Ishikawa (cell line): ENCODE data around the gene NRCAM.

ENCODE experiments used
- CREB1 ChIP-seq: IDR thresholded peaks from 2 replicates; pipeline ENCODE4 v1.6.1; 2012; ENCODE audit warnings: low read depth
- EP300 ChIP-seq: IDR thresholded peaks from 2 replicates; pipeline ENCODE4 v1.6.1; 2012; ENCODE audit warnings: borderline replicate concordance
- FOXM1 ChIP-seq: IDR thresholded peaks from 2 replicates; pipeline ENCODE4 v1.6.1; 2012; ENCODE audit warnings: low read depth, borderline replicate concordance
- MAX ChIP-seq: IDR thresholded peaks from 2 replicates; pipeline ENCODE4 v1.6.1; 2012
- RAD21 ChIP-seq: IDR thresholded peaks from 2 replicates; pipeline ENCODE4 v1.6.1; 2012; ENCODE audit warnings: low read depth
- REST ChIP-seq: IDR thresholded peaks from 2 replicates; pipeline ENCODE4 v1.6.1; 2012; ENCODE audit warnings: low read depth, mild to moderate bottlenecking
- TAF1 ChIP-seq: IDR thresholded peaks from 2 replicates; pipeline ENCODE4 v1.6.1; 2012; ENCODE audit warnings: low read depth, mild to moderate bottlenecking
- TCF12 ChIP-seq: IDR thresholded peaks from 2 replicates; pipeline ENCODE4 v1.6.1; 2012; ENCODE audit warnings: low read depth

GRCh38 chr7:108340856-108341411 lies 115.3 kb downstream of the NRCAM start:
- TF ChIP-seq MAX: no peak
- TF ChIP-seq REST: no peak
- no peak for TF ChIP-seq EP300
- TF ChIP-seq TAF1: no peak
- no peak for TF ChIP-seq FOXM1
- no peak for TF ChIP-seq TCF12
- no peak for TF ChIP-seq RAD21
- no peak for TF ChIP-seq CREB1
